Subcutaneous adipose tissue (tissue), 4 donors: ENCODE results near the gene FRAS1. TPM values are rescaled to one million over a fixed set of nuclear protein-coding genes. Genes with fewer than 3 reads are reported as not detected.

Experiments used
- total RNA-seq, 4 donors: library from RNA; depleted of rRNA; stranded (reverse); fragments of >200 nt; gene quantifications; one replicate each; pipeline ENCODE4 v1.1.0, GENCODE V29; 2016
- TF ChIP-seq, protein P1 (sequence below): fragments of 450-650 bp; IDR thresholded peaks from one replicate; pipeline ENCODE4 v1.5.1; 2016; ENCODE audit warnings: low read depth, mild to moderate bottlenecking, control low read depth, antibody characterized with exemption, moderate library complexity

Gene FRAS1
- total RNA-seq, 4 donors from 2014 or later = 2.2 to 6.0 (median 3.6) TPM

DNA sequence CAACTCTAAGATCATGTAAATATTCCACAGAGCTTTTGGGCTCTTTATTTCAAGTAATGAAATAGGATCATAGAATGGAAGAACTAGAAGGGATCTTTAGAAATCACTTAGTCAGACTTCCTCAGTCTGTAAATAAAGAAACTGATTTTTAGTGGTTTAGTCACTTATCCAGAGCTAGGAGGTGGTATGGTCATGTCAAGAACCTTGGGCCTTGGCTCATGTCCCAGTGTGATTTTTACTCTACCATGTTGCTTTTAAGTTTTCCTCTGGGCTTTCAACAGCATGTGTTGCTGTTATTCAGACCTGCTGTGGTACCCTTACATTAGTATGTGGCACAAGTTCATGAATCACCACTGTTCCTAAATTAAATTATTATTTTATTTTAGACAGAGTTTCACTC is 184.9 kb downstream of the FRAS1 start:
- TF ChIP-seq, protein P1, sequence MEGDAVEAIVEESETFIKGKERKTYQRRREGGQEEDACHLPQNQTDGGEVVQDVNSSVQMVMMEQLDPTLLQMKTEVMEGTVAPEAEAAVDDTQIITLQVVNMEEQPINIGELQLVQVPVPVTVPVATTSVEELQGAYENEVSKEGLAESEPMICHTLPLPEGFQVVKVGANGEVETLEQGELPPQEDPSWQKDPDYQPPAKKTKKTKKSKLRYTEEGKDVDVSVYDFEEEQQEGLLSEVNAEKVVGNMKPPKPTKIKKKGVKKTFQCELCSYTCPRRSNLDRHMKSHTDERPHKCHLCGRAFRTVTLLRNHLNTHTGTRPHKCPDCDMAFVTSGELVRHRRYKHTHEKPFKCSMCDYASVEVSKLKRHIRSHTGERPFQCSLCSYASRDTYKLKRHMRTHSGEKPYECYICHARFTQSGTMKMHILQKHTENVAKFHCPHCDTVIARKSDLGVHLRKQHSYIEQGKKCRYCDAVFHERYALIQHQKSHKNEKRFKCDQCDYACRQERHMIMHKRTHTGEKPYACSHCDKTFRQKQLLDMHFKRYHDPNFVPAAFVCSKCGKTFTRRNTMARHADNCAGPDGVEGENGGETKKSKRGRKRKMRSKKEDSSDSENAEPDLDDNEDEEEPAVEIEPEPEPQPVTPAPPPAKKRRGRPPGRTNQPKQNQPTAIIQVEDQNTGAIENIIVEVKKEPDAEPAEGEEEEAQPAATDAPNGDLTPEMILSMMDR = no peak

DNA sequence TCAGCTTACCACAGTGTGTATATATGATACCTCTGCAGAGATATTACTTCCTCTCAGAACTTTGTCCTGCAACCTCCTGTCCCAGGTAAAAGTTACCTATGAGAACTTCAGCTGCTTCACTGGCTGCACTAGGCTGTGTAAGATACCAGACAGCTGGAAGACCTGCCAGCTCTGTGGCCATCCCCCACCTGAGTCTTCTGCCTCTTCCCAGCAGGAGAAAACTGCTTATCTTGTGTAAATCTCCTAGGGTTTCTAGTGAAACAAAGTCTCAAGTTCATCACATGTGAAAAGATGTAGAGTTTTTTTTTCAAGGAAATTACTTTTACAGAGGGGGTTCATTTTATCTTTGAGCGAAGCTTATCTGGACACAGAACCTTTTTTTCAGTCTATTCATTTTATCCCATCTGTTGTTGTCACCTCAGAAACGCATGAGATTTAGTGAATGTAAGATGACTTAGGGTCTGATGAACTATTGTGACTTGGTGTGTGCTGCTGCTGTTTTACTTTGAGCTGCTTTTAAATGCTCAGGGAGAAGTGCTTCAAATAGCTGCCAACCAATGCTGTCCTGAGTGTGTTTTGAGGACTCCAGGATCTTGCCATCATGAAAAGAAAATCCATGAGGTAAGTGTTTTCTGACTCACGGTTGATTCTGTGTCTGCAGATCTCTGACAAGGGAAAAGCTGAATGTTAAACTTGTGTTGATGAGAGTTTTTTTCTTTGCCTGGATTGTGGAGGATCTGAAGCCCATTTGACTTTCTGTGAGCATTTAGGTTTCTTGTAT is 187.8 kb downstream of the FRAS1 start:
- TF ChIP-seq, protein P1 = no peak

GRCh38 chr4:78247536-78248285 is 190.6 kb downstream of the FRAS1 start:
- TF ChIP-seq, protein P1 = no peak

DNA sequence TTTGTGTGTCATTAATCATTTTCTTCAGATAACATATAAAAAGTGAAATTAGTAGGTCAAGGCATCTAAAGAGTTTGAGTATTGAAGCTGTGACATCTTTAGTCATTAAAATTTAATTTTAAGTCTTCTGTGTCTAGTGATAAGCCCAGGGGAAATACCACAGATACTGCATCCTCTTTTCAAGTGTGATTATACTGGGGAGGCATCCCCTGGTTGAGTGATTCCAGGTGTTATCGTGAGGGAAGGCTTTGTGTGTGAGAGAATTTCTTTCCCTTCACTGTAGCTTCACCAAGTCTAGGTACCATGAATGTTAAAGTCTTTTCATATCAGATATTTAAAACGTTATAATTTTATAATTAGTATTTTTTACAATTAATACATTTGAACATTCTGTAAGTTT is 193.4 kb downstream of the FRAS1 start:
- TF ChIP-seq, protein P1 = no peak

DNA sequence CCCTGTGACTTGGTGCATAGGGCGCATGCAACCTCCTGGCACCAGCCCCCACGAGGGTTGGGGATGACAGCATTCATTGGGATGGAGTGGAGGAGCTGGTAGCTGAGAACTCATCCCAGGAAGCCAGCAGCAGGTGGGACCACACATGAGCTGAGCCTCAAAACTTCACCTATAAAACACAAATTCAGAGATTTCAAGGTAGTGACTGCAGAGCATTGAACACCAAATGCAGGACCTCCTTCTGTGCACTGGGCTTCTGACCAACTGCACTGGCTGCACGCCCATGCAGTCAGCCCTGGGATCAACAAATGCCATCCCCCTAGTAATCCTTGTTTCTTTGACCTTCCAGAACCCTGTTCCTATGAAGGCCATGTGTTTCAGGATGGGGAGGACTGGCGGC is 197.8 kb downstream of the FRAS1 start:
- TF ChIP-seq, protein P1 = no peak

GRCh38 chr4:78265006-78265405 is 207.9 kb downstream of the FRAS1 start:
- TF ChIP-seq, protein P1 = no peak

GRCh38 chr4:78267790-78268189 is 210.7 kb downstream of the FRAS1 start:
- TF ChIP-seq, protein P1 = no peak
